ENCODE measurements around the gene RCOR2.

DNA sequence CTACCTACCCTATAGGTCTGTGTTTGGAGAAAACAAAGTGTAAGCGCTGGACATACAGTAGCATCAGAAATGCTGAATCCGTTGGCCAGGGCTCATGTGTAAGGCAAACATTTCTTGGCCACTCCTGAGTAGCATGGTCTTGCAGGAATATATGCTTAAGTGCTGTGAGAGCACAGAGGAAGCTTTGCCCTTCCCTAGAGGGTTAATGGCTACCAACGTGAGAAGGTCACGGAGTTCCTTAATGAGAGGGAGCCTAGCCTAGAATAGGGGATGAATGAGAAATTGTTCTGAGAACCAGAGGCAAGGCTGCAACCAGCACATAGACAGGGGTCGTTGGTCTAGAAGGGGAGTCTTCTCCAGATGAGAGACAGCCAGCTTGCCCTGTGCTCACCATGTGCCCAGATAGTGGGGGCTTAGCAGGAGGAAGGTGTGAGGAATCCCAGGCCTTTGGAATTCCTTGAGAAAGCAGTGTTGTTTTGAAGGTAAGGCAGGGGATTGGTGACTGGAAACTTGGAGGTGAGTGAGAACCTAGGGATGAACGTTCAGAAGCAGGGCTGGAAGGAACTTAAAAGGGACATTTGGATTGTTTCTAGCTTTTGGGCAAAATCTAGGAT, 29.5 kb downstream of the RCOR2 start:
- TF ChIP-seq CTCF (conservative IDR thresholded peaks at IDR 0.05; ENCODE audit: low read length) (no peak), EZH2phosphoT487 (IDR thresholded peaks at IDR 0.05; ENCODE audit: borderline replicate concordance, low read depth, low read length) (no peak)
